Stimulated activated CD8-positive, alpha-beta memory T cell treated with anti-CD3 and anti-CD28 coated beads, Interleukin-15, amount 100 ng/mL, for 1 hour (primary cell): ENCODE results near the gene UBAP1.
"Not testable (repeated sequence)": the region's sequence is repeated elsewhere in the genome, so short reads cannot be mapped to it uniquely, and the experiment has no call there.

Experiments used
- DNase-seq: peaks from one replicate; pipeline ENCODE4 v3.0.0-alpha.2; 2020; ENCODE audit warnings: low read depth

Gene UBAP1

GRCh38 chr9:34224349-34224748, 45.5 kb downstream of the UBAP1 start:
- DNase-seq: no peak

- not testable (repeated sequence) for DNase-seq
Observed at GRCh38 chr9:34226144-34226760, 47.4 kb downstream of the UBAP1 start.

GRCh38 chr9:34227445-34227844, 48.6 kb downstream of the UBAP1 start:
- DNase-seq: no peak

GRCh38 chr9:34230556-34230955, 51.7 kb downstream of the UBAP1 start:
- no peak for DNase-seq

DNA sequence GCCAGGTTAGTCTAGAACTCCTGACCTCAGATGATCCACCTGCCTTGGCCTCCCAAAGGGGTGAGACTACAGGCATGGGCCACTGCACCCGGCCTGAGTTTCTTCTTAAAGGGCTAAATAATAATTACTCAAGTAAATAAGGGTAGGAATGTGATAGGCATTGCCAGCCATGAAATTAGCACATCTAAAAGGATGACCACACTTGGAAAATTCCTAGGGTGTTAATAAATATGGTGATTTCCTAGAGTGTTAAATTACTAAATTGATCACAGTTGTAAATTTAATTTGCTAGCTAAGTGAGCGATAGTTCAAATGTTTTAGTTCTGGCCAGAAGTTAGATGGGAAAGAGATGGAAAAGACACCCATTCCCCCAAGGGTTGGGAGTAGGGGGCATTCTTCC, 53.4 kb downstream of the UBAP1 start:
- no peak for DNase-seq

DNA sequence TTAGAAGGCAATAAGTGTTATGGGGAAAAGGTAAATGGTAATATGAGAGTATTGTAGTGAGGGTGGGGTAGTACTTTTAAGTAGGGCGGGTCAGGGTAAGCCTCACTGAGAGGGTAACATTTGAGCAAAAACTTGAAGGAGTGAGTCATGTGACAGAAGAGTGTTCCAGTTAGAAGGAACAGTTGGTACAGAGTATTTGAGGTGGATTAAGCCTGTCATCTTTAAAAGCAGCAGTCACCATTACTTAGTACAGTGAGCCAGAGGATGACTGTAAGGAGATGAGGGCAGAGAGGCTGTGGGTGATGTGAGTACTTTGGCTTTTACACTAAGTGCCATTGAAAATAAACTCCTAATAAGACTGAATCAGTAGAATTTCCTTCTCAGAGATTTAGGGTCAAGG, 54.8 kb downstream of the UBAP1 start:
- DNase-seq: no peak

GRCh38 chr9:34237836-34238235, 59.0 kb downstream of the UBAP1 start:
- DNase-seq: no peak

DNA sequence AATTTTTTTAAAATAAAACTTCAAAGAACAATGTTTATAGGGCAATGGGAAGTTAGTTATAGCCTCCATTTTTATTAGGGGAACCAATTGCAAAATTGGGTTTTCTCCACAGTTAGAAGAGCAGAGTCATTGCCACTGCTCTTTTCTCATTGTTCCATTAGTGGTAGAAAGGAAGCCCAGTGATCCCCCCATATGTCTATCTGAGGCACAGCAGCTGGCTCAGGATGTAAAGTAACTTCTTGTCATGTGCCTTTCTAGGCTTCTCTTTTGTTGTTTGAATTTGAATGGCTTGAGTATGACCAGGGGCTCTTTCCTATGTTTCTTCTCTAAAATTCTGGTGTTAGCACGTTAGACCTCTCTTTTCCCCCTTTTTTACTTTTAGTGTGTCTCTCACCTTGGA, 61.2 kb downstream of the UBAP1 start:
- no peak for DNase-seq

DNA sequence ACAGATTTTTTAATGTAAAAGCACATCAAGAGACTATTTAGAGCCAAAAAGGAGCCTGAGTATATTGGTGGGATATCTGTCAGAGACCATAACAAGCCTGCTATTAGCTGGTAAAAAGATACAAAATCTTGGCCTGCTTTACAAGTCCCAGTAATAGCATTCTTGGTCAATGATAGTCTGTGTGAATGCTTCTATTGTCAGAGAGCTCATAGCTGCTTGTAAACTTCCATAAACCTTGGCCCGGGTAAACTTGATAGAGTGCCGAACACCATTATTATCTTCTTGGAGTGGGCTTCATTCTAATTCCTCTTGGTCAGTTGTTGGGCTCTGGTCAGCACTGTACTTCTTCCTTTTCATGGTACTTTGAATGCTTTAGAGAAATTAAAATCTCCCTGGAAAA, 64.0 kb downstream of the UBAP1 start:
- no peak for DNase-seq

- DNase-seq: not testable (repeated sequence)
Observed at GRCh38 chr9:34245212-34245611, 66.4 kb downstream of the UBAP1 start.

DNA sequence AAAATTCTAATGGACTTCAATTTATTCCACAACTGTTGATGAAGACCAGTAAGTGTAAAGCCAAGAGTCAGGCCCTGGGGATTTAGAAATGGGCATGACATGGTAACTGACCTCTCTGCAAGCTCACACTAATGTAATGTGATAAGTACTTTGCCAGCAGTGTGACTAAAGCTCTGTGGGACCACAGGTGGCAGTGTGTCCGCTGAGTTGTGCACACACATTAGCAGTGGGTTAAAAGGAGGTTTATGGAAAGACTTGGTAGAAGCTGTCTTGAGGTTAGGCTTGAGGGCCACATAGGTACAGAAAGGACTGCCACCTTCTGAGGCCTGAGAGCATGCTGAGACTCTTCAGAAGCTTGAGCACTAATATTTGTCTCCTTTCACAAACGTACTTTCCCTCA, 67.6 kb downstream of the UBAP1 start:
- no peak for DNase-seq

DNA sequence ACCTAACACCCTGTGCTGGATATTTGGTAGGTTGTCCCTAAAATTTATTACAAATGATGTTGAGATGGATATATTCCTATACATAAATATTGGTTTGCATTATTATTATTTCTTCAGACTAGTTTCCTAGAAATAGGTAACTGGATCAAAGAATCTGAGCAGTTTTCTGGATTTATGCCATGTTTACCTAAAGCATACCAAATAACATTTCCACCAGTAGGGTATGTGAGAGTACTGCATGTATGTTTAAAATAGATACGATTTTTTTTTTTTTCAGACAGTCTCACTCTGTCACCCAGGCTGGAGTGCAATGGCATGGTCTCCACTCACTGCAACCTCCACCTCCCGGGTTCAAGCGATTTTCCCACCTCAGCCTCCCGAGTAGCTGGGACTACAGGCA, 68.9 kb downstream of the UBAP1 start:
- not testable (repeated sequence) for DNase-seq

GRCh38 chr9:34249274-34249673, 70.4 kb downstream of the UBAP1 start:
- DNase-seq: no peak

GRCh38 chr9:34250721-34251120, 71.9 kb downstream of the UBAP1 start:
- no peak for DNase-seq

GRCh38 chr9:34252016-34252415, 73.2 kb downstream of the UBAP1 start:
- DNase-seq: no peak

GRCh38 chr9:34252670-34253459, 74.0 kb downstream of the UBAP1 start:
- DNase-seq: peak; percentile 15

DNA sequence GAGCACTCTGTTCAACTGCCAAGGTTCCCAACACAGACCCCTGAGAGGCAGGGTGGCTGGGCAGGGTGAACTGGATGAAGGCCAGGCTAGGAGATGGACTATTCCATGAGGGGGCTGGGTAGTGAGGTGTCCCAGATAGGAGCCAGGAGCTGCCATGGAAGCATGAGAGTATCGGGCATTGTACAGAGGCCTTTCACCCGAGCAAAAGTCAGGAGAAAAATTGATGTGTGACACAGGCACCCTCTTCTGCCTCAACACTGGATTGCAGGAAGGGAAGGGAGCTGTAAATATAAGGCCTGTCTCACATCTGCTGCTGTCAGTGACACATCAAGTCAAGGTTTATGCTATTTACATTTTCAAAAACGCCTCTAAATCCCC, 74.6 kb downstream of the UBAP1 start:
- DNase-seq: no peak

DNA sequence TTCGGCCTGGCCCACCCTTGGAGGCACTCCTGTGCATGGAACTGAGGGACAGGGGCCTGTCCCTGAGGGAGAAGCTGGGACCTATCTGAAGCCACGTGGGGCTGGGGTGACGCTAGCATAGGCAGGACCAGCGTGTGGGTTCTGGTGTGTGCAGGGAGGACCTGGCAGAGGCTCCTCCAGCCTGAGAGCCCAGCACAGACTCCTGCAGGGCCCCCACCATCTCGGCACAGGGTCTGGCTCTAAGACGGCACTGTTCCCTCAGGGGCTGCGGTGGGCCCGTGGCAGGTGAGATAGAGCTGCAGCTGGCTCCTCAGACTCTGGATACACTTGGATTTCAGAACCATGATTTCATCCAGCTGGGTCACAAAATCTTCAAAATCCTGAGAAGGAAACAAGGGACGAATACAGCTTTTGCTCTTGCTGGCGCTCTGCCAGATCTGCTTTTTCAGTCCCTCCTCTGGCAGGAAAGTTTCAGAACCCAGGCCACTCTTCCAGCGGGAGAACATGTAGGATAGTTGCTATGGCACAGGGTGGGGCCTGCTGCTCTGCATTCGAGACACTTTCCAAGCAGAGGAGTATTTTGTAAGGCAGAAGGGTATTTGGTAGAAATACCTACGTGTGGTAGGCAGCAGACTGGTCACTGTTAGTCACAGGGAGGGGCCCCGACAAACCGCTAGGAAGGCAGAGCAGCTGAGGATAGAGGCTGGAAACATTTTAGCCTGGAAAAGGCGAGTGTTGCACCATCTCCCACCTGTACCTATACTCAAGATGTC, 75.5 kb downstream of the UBAP1 start:
- DNase-seq: no peak

DNA sequence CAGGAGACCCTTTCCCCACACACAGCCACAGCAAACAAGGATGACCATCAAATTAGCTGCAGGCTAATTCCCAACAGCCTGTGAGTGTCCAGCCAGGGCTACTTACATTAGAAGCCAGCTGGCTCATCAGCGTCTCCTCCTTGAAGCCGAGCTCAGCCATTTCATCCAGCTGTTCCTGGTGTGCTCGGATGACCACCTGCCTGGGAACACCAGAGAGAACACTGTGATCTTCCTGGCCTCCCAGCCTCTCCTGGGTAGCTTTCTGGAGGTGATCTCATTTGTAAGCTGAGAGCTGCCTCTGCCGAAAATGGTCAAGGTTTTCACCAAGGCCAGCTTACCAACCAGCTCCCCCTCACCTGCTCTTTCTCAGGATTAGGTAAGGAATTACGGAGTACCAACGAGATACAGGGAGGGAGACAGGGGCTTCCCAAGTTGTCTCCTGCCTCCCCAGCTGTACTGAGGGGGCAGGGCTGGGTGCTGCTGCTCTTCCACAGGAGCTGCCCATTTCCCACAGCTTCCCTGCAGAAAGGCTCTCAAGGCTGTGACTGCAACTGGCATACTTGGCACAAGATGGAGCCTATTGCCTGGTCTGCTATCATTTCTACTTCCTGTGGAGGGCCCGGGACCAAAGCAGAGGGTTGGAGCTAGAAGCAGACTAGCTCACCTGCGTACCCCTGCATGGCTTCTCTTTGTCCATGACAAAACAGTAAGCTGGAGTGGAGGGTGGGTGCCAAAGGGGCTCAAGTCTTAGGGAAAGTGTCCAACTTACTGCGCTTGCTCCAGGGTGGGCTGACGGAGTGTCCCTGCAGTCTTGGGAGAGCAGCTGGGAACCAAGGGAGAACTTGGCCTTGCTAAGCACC, 76.4 kb downstream of the UBAP1 start:
- DNase-seq: no peak

GRCh38 chr9:34256104-34256503, 77.3 kb downstream of the UBAP1 start:
- no peak for DNase-seq

DNA sequence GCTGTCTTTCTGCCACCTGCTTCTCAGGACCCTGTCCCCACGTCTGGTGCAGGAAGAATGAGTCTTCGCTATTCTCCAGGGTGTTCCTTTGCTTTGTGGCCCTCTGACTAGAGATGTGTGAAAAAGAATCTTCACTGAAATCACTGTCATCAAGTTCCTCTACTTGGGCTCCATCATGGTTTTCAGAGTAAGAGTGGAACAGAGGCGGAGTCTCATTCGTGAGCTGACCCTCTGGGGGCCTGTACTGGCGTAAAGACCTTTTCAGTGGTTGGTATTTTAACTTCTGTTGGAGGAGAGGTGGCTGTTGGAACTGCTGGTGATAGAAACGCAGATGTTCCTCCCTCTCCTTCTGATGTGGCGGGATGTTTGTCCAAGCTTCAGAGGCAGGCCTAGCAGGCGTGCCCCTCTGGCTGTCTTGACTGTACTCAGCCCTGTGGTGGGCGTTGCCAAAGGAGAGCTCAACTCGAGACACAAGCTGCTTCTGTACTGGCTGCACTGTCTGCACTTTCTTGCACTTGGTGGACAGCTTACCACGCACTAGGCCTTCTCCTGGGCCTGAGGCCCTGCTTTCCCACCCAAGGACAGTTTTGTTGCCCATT, 78.2 kb downstream of the UBAP1 start:
- no peak for DNase-seq

DNA sequence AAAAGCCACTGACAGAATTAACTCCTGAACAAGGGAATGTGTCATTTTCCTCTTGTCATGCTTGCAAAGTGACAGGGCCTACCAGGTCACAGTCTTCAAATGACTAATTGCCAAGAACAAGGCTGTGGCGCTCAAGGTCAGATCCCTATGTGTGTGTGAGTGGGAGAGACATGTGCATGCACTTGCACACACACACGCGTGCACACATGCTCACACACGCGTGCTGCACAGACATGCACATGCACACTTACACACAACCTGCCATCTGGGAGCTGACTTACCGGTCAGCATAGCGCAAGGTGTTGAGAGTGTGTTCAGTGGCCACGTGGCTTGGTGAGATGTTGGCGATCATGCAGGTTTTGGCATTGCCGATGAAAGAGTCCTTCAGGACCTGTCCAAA, 80.5 kb downstream of the UBAP1 start:
- no peak for DNase-seq
